GM10248 (cell line): ENCODE measurements around the gene CDKN1C.

Experiments
- CTCF ChIA-PET: fragments of 300-600 bp; sonication (Branson Sonifier 250); formaldehyde crosslinking; extraction: SDS; loops from one replicate; lab custom pipeline; 2021; ENCODE audit warnings: antibody characterized with exemption; lab: Yijun Ruan, JAX
- POLR2A ChIA-PET: fragments of 350-650 bp; sonication (Branson Sonifier 250); formaldehyde crosslinking; extraction: SDS; loops from one replicate; lab custom pipeline; 2020; ENCODE audit warnings: antibody characterized with exemption; lab: Yijun Ruan, JAX
- DNase-seq: peaks from one replicate; pipeline ENCODE4 v3.0.0; 2012; ENCODE audit errors: extremely low spot score
- CTCF ChIP-seq: IDR thresholded peaks from 2 replicates; pipeline ENCODE4 v1.5.1; 2012; ENCODE audit warnings: mild to moderate bottlenecking, low read depth; ENCODE audit errors: extremely low read depth, missing control alignments, control extremely low read depth

CDKN1C gene

GRCh38 chr11:2914455-2915195 lies 29.1 kb upstream of the CDKN1C start:
- ChIA-PET CTCF (interaction anchor here (1.7 kb wide), 1 partner anchor 16 kb away, joined by 8 read pairs; no protein-coding TSS in a partner anchor), POLR2A (no interaction called here)
- no peak for TF ChIP-seq CTCF
- no peak for DNase-seq

GRCh38 chr11:2913776-2914175 lies 28.2 kb upstream of the CDKN1C start:
- CTCF ChIA-PET, result interaction anchor here (0.7 to 1.7 kb wide), 3 partner anchors 16 to 382 kb away, joined by 3 to 8 read pairs (median 3); no protein-coding TSS in a partner anchor
- POLR2A ChIA-PET, result no interaction called here
- DNase-seq, result no peak
- no peak for TF ChIP-seq CTCF

GRCh38 chr11:2913019-2913431 lies 27.4 kb upstream of the CDKN1C start:
- no peak for TF ChIP-seq CTCF
- no peak for DNase-seq
- POLR2A ChIA-PET, result no interaction called here
- CTCF ChIA-PET, result interaction anchor here (0.7 to 1.1 kb wide), 3 partner anchors 24 to 381 kb away, joined by 3 read pairs; no protein-coding TSS in a partner anchor

- ChIA-PET CTCF (interaction anchor here (1.2 kb wide), 1 partner anchor 9 kb away, joined by 3 read pairs; no protein-coding TSS in a partner anchor), POLR2A (no interaction called here)
- DNase-seq, result no peak
- no peak for TF ChIP-seq CTCF
These were observed 26.9 kb upstream of the CDKN1C start for GRCh38 chr11:2912498-2912897.

- no peak for TF ChIP-seq CTCF
- CTCF ChIA-PET, result interaction anchor here (1.2 kb wide), 1 partner anchor 9 kb away, joined by 3 read pairs; no protein-coding TSS in a partner anchor
- POLR2A ChIA-PET, result no interaction called here
- DNase-seq, result no peak
These were observed 26.3 kb upstream of the CDKN1C start for GRCh38 chr11:2911785-2912391.

- no peak for DNase-seq
- no peak for TF ChIP-seq CTCF
- POLR2A ChIA-PET, result no interaction called here
- CTCF ChIA-PET, result interaction anchor here (1.2 kb wide), 1 partner anchor 8 kb away, joined by 3 read pairs; no protein-coding TSS in a partner anchor
These were observed 25.7 kb upstream of the CDKN1C start for GRCh38 chr11:2911088-2911784.
